GM18499 (cell line): Measurements from ENCODE around the gene LHX3.

ENCODE experiments used
- ATAC-seq: cut with Tn5 transposase; IDR thresholded peaks from one replicate; pipeline ENCODE4 v1.9.1; 2021; ENCODE audit warnings: moderate number of reproducible peaks; ENCODE audit not compliant: insufficient read depth, unreplicated experiment

The LHX3 gene

DNA sequence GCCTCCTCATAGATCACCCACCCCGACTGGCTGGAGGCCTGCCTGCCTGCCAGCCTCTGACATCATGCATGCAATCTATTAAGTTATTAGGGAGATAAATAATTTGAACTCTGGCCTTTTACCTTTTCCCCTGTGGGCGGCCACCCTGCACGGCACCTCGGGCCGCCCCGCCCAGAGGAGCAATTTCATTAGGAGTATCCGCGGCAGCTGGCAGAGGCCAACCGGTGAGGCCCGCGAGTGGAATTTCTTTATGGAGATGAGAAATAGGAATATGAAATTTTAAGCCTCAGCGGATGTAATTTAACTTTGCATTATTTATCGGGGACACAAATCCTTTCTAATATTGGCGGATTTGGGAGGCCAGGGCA lies 22.5 kb downstream of the LHX3 start:
- no peak for ATAC-seq

DNA sequence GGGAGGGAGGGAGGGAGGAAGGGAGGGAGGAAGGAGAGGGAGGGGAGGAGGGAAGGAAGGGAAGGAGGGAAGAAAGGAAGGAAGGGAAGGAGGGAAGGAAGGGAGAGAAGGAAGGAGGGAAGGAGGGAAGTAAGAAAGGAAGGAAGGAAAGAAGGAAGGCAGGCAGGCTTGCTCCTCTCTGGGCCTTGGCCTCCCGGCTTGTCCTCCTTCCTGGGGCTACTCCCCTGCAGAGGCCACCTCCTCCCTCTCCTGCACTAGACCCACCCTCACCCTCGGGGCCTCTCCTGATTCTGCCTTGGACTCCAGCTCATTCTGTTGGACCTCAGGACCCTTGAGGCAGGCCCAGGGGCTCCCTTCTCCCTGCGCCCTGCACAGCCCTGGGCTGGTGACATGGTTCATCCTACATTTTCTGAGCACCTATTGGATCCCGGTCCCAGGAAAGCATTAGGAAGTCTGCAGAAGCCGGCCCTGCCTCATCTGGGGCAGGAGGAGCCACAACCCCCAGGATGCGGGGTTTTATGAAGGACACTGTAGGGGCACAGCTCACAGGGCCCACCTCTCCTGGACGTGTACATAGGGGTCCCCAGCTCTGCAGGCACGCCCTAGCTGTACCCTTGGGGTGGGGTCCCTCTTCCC lies 23.0 kb downstream of the LHX3 start:
- ATAC-seq: no peak

DNA sequence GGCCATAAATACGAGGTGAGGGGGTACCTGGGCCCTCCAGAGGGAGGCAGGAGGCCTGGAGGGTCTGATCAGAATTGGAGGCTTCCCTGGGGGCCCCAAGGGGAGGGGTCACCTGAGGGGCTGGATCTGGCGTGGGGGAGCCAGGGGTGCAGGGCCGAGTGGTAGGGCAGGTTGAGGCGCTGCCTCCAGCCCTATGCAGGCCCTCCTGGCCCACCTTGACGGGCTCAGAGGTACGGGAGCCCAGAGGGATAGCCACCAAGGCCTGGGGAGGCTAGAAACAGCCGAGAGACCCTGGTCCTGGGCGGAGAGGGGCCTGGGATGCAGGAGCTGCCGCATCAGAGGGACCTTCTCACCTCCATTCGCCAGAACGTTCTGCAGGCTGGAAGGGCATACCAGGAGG lies 24.3 kb downstream of the LHX3 start:
- no peak for ATAC-seq

DNA sequence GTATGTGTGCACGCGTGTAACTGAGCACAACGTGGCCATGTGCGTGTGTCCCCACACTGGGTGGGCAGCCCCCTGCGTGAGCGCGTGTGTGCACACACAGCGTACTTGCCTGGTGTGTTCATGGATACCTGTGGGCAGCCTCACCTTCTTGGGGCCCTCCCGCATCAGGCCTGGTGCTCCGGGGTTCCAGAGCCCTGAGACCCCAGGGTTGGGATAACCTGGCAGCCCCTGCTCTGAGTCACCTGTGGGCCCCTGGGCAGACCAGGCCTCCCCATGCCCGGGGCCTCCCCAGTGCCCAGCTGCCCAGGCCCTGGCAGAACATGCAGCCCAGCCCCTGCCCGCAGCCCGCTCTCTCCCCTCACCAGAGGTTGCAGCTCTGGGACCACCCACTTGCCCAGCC lies 25.2 kb downstream of the LHX3 start:
- ATAC-seq: no peak

DNA sequence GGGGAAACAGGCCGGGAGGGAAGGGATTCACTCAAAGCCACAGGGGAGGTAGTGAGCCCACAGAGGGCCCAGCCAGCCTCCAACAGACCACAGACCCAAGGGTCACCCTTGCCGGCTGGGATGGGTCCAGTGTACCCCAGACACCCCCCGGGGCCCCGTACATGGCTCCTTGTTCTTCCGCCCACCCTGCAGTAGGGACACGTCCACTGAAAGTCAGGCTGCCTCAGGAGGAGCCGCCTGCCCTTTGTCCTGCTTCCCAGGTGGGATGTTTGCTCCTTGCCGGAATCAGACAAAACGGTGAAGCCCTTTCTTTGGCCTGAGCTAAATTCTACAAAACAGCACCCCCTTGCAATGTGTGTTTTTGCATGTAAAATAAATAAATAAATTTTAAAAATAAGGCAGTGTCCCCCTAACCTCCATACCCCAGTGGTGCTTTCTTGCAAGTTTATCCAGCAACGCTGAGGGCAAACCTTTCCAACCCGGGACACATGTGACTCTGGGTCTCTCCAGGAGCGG lies 25.8 kb downstream of the LHX3 start:
- no peak for ATAC-seq

DNA sequence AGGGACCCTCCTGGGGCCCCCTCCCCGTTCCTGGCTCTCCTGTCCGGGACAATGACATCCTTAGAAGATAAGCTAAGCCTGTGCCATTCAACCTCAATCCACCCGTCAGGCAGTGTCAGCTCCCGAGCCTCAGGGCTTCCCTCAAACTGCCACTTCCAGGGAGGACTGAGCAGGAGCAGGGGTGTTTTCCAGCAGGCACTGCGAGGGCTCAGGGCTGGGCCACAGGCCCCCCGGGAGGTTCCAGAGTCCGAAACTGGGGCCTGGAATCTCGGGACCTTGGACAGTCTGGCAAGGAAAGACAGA lies 26.2 kb downstream of the LHX3 start:
- no peak for ATAC-seq

DNA sequence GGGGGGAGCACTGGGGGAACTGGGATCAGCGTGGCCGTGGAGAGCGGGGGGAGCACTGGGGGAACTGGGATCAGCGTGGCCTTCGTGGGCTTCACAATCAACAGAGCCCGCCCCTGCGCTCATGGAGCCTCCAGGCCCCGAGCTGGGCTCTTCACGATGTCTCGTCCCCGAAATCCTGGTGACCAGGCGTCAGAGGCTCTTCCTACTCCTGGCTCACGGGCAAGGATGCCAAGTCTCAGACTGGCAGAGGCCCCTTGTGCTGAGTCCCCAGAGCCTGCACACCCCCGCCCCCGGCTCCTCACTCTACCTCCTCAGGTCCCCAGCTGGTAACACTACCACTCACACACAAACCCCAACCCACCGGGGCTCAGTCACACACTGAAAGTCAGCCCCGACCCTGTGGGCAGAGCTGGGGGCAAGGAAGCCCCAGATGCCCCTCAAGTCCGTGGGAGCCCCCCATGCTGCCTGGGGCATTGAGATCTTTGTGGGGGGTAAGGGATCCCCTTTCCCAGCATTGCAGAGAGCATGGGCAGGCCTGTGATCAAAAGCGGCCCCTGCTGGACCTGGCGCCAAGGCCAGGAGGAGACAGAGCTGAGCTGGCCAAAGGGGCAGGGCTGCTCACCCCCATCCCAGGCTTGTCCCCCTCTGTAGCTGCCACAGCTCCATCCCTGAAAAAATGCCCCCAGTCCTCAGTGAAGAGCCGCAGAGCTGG lies 26.7 kb downstream of the LHX3 start:
- no peak for ATAC-seq

DNA sequence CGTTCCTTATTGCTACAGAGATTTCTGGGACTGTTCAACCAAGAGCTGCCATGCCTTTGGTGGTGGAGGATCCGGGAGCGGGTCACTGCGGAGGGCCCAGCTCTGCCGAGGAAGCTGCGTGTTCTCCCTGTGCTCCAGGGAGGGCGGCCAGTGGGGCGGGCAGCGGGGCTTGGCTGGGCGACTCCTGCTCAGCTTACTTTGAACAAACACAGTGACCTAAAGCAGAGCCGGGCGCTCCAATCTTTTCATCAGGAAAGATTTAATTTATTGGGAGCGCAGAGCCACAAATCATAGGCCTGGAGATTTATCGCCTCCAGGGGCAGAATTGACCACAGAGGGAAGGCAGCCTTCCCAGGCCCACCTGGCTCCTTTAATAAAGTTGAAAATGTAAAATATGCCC lies 27.7 kb downstream of the LHX3 start:
- ATAC-seq: no peak

DNA sequence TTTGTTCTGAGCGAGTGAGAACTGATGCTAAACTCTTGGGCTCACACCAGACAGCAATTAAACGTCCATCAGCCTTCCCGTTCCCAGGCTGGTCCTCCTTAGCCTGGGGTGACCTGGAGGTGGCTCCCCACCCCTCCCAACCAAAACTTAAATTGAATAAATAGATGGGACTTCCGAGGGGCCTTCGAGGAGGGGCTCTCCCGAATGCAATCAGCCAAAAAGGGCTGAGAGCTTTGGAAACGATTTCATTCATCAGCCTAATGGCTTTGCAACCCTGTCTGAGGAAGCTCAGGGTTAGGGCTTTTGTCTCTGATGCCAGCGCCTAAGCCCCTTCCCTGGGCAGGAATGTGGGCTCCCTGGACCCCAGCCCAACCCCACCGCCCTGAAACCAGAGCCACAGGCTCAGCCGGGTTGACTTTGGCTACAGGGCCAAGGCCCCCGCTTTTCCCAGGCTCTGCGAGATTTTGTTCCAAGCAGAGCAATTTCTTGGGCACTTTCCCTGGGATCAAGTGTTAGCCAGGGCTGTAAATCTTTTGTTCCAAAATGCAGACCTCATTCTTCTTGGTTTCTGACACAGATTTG lies 29.2 kb downstream of the LHX3 start:
- ATAC-seq: no peak

DNA sequence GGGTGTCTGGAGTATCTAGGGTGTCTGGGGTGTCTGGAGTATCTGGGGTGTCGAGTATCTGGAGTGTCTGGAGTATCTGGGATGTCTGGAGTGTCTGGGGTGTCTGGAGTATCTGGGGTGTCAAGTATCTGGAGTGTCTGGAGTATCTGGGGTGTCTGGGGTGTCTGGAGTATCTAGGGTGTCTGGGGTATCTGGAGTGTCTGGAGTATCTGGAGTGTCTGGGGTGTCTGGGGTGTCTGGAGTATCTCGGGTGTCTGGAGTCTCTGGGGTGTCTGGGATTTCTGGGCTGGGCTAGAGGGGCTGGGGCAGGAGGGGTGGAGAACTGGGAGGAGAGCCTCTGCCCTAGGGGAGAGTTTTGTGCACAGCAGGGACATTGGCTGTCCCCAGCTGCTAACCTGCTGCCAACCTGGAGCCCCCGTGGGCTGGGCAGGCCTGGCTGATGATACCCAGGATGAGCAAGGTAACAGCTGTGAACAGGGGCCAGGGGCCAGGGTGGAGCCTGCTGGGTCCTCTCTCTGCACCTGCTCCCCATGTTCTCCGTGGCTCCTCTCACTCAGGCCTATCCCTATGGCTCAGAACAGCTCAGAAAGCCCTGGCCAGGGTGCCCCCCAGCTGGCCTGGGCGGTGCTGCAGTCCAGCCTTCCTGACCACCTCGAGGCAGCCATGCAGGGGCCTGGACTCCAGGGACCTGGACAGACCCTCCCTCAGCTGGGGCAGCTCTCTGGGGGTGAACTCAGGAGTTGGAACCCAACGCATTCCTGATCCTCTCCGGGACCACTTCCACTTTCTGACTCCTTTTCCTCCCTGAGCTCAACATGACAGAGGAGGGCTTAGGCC lies 29.9 kb downstream of the LHX3 start:
- no peak for ATAC-seq

DNA sequence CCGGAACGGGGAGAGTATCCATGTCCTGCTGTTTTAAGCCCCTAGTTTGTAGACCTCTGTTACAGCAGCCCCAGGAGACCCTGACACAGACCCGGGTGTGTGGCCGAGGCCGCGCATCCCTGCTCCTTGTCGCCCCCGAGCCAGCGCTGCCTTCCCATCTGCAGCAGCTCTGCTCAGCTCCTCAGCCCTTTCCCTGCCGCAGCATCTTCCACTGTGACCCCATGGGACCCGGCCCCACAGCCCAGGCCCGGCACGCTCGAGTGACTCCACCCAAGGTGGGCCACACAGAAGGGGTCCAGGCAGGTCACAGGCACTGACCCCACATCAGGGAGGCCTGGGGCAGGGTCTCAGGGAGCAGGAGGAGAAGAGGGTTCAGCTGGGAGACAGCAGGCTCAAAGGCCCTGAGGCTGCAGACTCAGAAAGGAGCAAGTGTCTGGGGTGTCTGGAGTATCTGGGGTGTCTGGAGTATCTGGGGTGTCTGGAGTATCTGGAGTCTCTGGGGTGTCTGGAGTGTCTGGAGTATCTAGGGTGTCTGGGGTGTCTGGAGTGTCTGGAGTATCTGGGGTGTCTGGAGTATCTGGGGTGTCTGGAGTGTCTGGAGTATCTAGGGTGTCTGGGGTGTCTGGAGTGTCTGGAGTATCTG lies 31.2 kb downstream of the LHX3 start:
- no peak for ATAC-seq

DNA sequence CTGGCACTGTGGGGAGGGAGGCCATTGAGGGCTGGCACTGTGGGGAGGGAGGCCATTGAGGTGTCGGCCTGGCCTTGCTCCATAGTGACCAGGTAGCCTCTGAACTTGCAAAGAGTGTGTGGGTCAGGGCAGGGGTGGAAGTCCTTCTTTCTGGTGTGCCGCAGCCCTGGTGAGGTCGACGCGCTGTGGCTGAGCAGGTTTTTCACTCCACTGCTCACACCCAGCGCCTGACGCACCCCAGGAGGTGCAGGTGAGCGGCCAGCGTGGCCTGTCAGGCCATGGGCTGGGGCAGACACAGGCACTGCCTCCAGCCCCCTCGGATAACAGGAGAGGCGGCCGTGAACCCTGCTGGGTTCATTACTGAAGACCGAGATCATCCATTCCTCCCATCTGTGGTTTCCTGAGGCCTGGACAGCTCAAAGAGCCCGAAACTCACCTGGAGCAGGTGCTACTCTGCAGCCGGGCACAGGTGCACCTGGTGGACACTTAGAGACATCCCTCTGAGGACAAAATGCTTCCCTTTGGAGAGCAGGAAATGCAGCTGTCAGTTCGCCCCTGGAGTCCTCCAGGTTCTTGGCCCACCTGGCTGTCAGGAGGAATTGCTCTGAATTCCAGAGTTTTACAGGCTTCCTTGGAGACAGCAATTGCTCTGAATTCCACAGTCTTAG lies 32.4 kb downstream of the LHX3 start:
- no peak for ATAC-seq

DNA sequence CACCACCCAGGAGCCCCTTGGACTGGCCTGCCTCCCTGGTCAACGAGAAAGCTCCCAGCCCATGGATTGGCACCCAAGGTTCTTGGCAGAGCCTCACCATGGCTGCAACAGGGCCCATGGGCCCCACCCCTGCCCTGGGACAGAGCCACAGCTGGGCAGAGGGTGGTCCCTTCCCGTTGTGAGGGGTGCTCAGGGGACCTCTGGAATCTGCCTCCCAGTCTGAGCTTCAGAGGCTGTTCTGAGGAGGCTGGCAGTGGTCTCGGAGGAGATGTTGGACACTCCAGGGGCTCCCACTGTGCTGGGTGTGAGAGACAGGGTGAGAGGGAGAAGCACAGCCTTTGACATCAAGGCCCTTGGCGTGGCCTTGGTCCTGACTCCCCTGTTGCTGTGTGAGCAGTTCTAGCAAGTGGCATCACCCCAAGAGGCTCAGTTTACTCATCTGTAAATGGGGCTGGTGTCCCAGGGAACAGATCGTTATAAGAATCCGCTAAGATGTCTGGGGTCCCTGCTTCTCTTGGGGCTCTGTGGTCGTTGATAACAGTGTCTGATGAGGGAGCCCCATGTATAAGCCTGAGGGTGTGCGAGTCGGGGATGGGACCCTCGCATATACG lies 33.0 kb downstream of the LHX3 start:
- ATAC-seq: no peak

DNA sequence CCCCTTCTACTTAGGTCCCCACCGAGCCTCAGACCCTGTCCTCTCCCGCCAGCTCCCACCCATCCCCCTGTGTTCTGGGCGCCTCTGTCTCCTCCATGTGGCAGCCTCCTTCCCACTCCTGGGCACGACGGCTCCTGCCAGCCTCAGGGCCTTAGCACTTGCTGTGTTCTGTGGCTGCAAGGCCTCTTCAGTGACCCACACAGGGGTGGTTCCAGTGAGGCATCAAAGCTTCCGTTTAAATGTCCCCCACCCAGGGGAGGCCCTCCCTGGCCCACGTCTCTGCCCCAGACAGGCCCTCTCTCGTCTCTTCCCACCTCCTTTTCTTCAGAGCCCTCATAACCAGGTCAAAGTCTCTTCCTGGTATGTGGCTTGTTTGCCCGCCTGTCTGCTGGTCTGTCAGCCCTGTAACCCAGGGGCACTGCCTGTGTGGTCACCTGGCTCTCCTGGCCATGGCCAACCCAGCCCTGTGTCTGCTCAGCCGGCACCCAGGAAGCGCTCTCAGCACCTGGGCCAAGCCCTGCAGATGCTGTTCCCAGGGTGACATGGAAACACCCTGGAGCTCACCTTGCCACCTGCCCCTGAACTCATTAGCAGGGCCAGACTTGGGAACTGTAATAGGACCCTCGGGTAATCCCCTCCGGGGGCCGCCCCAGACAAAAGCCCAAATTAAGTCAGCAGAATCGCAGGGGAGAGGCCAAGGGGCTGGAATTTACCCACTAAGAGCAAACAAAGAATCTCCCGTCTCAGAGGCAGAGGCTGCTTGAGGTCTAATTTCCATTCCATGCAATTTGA lies 33.7 kb downstream of the LHX3 start:
- no peak for ATAC-seq

DNA sequence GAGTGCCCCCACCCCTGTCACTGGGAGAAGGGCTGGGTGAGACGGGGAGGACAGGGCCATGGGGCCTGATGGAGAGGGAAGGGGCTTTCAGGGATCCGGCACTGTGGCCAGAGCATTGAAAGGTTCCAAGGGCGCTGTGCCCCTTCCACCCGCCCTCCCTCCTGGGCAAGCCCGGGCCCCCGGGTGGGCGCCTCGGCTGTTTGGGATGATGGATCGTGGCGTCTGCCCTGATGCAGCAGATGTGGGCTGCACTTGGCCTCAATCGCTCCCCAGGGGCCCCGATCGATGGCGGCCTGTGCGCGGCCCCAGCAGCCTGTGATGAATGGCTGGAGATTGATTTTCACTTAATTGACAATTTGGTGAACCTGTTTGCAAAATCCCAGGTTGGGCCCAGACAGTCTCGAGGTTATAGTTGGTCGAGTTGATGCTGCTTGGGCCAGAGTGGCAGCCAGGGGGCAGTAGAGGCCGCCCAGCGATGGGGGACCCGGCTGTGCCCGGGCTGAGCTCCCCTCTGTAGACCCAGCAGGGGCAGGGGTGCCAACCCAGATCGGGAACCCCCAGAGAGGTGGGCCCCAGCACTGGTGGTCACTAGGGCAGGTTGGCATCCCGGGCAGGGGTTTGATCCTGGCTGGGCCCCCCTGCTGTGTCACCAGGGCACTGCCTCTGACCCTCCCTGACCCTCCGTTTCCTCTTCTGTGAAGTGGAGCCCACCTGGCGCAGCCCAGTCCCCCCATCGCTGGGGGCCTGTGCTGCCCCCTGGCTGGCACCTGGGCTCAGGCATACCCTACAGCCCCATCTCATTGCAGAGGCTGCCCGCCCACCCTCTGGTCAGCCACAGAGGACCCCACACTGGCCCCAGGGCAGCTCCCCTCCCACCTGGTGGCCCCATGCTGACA lies 34.7 kb downstream of the LHX3 start:
- no peak for ATAC-seq

DNA sequence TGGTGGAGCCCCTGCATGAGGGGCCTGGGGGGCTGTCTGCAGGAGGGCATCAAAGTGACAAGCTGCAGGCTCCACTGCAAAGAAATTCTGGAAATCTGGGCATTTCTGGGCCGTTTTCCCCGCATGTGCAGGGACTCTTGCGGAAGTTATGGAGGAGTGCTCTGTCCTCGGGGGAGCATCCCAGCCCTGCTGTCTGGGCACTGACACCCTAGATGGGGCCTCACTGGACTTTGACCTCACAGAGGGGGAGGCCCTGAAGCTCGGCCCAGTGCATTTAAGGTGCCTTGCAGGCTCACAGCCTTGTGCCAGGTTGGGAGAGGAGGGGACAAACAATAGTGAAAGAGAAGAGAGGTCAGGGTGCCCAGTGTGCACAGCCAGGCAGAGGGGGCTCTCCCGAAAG lies 35.4 kb downstream of the LHX3 start:
- ATAC-seq: no peak

DNA sequence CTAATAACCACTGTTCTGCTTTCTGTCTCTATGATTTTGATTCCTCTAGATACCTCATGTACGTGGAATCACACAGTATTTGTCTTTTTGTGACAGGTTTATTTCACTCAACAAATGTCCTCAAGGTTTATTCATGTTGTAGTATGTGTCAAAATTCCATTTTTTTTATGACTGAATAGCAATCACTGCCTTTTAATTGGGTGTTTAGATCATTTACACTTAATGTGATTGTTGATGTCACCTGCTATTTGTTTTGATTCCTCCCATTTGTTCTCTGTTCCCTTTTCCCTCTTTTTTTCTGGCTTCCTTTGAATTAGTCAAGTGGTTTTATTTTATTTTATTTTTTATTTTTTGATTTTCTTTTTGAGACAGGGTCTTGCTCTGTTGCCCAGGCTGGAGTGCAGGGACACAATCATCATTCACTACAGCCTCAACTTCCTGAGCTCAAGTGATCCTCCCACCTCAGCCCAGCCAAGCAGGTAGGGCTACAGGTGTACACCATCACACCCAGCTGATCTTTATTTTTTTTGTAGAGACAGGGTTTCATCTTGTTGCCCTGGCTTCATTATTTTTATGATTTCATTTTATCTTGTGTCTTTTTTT lies 41.6 kb downstream of the LHX3 start:
- no peak for ATAC-seq
